IgD-negative memory B cell (primary cell): ENCODE data around the gene HOXD10. TPM values are rescaled to one million over a fixed set of nuclear protein-coding genes. Genes with fewer than 3 reads are reported as not detected.

Experiments used
- H3K27ac Mint-ChIP-seq, 3 donors: one replicate each; pipeline ENCODE4 v1.8.0; 2020 to 2022; ENCODE audit warnings: mild to moderate bottlenecking in 3 of 3, mixed read lengths in 3 of 3, moderate library complexity in 1 of 3
- H3K27me3 Mint-ChIP-seq: one replicate; pipeline ENCODE4 v1.8.0; 2021; ENCODE audit warnings: mixed read lengths
- H3K36me3 Mint-ChIP-seq: one replicate; pipeline ENCODE4 v1.8.0; 2020; ENCODE audit warnings: mild to moderate bottlenecking, mixed read lengths
- H3K4me1 Mint-ChIP-seq, 3 donors: one replicate each; pipeline ENCODE4 v1.8.0; 2020 to 2022; ENCODE audit warnings: mixed read lengths in 3 of 3, mild to moderate bottlenecking in 1 of 3
- H3K4me3 Mint-ChIP-seq, 4 donors: one replicate each; pipeline ENCODE4 v1.8.0; 2020 to 2022; ENCODE audit warnings: mild to moderate bottlenecking in 4 of 4, mixed read lengths in 4 of 4, moderate library complexity in 3 of 4
- H3K9me3 Mint-ChIP-seq, 3 donors: one replicate each; pipeline ENCODE4 v1.8.0; 2020 to 2021; ENCODE audit warnings: mixed read lengths in 3 of 3, mild to moderate bottlenecking in 1 of 3
- polyA plus RNA-seq: library from polyadenylated mRNA; unstranded; fragments of 300-500 nt; fragmentation: Illumina TruSeq; gene quantifications from one replicate; pipeline ENCODE4 v1.2.3, GENCODE V29; 2021

The HOXD10 gene
- polyA plus RNA-seq, 1 donor from 2014 or later = not detected

- Mint-ChIP-seq H3K4me3 (no peak overlapping the region), H3K27ac (no peak overlapping the region), H3K9me3 (peaks cover 0 to 7% (median 0%) of the 10 kb centered on the region in 3 donors), H3K36me3 (peaks cover 6% of the 10 kb centered on the region), H3K4me1 (peaks cover 0 to 7% (median 6%) of the 10 kb centered on the region in 3 donors), H3K27me3 (peaks cover 58% of the 10 kb centered on the region)
Measured at GRCh38 chr2:176145085-176145969, 28.7 kb downstream of the HOXD10 start.

DNA sequence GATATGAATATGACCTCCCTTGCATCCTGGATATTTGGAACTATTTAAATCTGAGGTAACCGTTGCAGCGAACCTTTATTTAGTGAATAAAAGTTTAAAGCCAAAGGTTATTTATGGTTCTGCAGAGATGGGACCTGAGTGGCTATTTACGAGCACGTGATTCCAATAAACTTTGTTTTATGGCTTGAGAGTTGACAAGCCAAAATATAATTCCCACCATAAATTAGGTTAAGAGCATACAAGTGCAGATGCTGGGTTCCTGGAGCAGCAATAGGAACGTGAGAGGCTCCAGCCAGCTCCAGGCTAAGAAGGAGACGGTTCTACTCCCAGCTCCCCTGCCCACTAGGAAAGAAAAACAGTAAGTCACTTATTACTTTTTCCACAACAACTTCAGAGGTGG is 29.5 kb downstream of the HOXD10 start:
- H3K27me3 Mint-ChIP-seq = peaks cover 63% of the 10 kb centered on the region
- H3K4me3 Mint-ChIP-seq = no peak overlapping the region
- H3K9me3 Mint-ChIP-seq = peaks cover 0 to 7% (median 0%) of the 10 kb centered on the region in 3 donors
- peak overlapping the region in 1 of 3 donors; percentile 76 for H3K27ac Mint-ChIP-seq
- peaks cover 5% of the 10 kb centered on the region for H3K36me3 Mint-ChIP-seq
- peaks cover 0 to 4% (median 4%) of the 10 kb centered on the region in 3 donors for H3K4me1 Mint-ChIP-seq

GRCh38 chr2:176146645-176147044 is 30.1 kb downstream of the HOXD10 start:
- peaks cover 0 to 5% (median 0%) of the 10 kb centered on the region in 3 donors for H3K9me3 Mint-ChIP-seq
- H3K27ac Mint-ChIP-seq = peak overlapping the region in 2 of 3 donors; percentile 16 to 76
- H3K4me1 Mint-ChIP-seq = peaks cover 0 to 2% (median 0%) of the 10 kb centered on the region in 3 donors
- peaks cover 64% of the 10 kb centered on the region for H3K27me3 Mint-ChIP-seq
- peaks cover 3% of the 10 kb centered on the region for H3K36me3 Mint-ChIP-seq
- no peak overlapping the region for H3K4me3 Mint-ChIP-seq

DNA sequence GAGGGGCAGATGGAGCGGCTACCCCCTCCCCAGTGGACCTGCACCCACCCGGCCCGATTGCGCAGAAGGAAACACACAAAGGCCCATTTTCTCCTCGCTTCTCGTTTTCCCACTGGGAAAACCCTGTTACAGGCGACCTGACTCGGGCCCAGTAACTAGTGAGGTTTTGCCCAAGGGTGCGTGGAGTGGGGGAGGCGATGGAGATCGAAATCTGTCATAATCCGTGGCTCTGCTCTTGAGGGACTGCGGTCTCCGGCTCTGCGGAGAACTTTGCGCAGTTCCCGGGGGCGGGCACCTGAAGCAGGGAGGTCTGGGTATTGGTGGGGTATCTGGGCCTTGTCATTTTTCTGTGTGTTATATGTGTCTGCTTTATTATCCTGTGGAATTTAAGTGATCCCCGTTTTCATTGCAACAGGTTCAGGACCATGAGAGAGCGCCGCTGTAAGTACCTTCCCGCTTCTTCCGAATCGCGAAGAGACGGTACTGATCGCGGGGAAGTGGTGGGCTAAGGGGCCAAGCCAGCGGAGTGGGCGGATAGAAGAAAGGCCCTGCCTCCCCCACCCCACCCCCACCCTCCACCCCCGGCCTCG is 30.7 kb downstream of the HOXD10 start:
- peaks cover 0 to 2% (median 0%) of the 10 kb centered on the region in 3 donors for H3K4me1 Mint-ChIP-seq
- H3K4me3 Mint-ChIP-seq = no peak overlapping the region
- peak overlapping the region in 1 of 3 donors; percentile 16 for H3K27ac Mint-ChIP-seq
- peaks cover 3% of the 10 kb centered on the region for H3K36me3 Mint-ChIP-seq
- H3K27me3 Mint-ChIP-seq = peaks cover 65% of the 10 kb centered on the region
- peaks cover 0 to 3% (median 0%) of the 10 kb centered on the region in 3 donors for H3K9me3 Mint-ChIP-seq

GRCh38 chr2:176147800-176148496 is 31.4 kb downstream of the HOXD10 start:
- peaks cover 70% of the 10 kb centered on the region for H3K27me3 Mint-ChIP-seq
- H3K4me1 Mint-ChIP-seq = peaks cover 0 to 2% (median 0%) of the 10 kb centered on the region in 3 donors
- peaks cover 3% of the 10 kb centered on the region for H3K36me3 Mint-ChIP-seq
- H3K9me3 Mint-ChIP-seq = peaks cover 0 to 3% (median 0%) of the 10 kb centered on the region in 3 donors
- H3K27ac Mint-ChIP-seq = no peak overlapping the region
- no peak overlapping the region for H3K4me3 Mint-ChIP-seq

GRCh38 chr2:176148751-176149421 is 32.3 kb downstream of the HOXD10 start:
- Mint-ChIP-seq H3K36me3 (peaks cover 3% of the 10 kb centered on the region), H3K27me3 (peaks cover 66% of the 10 kb centered on the region)

DNA sequence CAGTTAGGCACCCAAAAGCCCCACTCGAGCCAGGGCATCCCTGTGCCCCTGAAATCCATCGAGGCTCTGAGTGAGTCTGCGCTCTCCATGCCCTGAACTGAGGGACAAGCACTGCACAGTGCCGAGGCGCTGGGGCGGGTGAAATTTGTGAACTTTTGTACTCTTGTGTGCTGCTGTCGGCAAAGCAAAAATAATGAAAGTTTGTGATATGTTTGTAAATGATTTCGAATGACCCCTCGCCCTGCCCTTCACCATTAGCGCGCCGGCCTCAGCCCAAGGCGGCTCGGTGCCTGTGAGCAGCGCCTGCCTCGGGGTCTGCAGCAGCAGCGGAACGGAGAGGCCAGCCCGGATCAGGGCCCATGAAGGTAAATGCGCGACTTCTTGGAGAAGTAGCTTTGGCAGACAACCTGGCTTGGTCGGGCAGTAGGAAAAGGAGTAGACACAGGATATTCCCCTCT is 32.9 kb downstream of the HOXD10 start:
- Mint-ChIP-seq H3K4me1 (peaks cover 0 to 2% (median 0%) of the 10 kb centered on the region in 3 donors), H3K9me3 (no peaks in the 10 kb centered on the region), H3K27ac (no peak overlapping the region), H3K36me3 (no peaks in the 10 kb centered on the region), H3K4me3 (peak overlapping the region in 1 of 4 donors; percentile 35), H3K27me3 (peaks cover 65% of the 10 kb centered on the region)

More at GRCh38 chr2:176148751-176149421, 32.3 kb downstream of the HOXD10 start:
- Mint-ChIP-seq H3K27ac (no peak overlapping the region), H3K4me1 (peaks cover 0 to 2% (median 0%) of the 10 kb centered on the region in 3 donors), H3K4me3 (peak overlapping the region in 1 of 4 donors; percentile 51), H3K9me3 (peaks cover 0 to 3% (median 0%) of the 10 kb centered on the region in 3 donors)

- peaks cover 0 to 2% (median 0%) of the 10 kb centered on the region in 3 donors for H3K4me1 Mint-ChIP-seq
- H3K27ac Mint-ChIP-seq = peak overlapping the region; percentile 34 to 89 (median 48)
- H3K27me3 Mint-ChIP-seq = peaks cover 60% of the 10 kb centered on the region
- H3K36me3 Mint-ChIP-seq = no peaks in the 10 kb centered on the region
- peak overlapping the region in 1 of 4 donors; percentile 35 for H3K4me3 Mint-ChIP-seq
- H3K9me3 Mint-ChIP-seq = no peaks in the 10 kb centered on the region
Measured at GRCh38 chr2:176149939-176150583, 33.5 kb downstream of the HOXD10 start.

DNA sequence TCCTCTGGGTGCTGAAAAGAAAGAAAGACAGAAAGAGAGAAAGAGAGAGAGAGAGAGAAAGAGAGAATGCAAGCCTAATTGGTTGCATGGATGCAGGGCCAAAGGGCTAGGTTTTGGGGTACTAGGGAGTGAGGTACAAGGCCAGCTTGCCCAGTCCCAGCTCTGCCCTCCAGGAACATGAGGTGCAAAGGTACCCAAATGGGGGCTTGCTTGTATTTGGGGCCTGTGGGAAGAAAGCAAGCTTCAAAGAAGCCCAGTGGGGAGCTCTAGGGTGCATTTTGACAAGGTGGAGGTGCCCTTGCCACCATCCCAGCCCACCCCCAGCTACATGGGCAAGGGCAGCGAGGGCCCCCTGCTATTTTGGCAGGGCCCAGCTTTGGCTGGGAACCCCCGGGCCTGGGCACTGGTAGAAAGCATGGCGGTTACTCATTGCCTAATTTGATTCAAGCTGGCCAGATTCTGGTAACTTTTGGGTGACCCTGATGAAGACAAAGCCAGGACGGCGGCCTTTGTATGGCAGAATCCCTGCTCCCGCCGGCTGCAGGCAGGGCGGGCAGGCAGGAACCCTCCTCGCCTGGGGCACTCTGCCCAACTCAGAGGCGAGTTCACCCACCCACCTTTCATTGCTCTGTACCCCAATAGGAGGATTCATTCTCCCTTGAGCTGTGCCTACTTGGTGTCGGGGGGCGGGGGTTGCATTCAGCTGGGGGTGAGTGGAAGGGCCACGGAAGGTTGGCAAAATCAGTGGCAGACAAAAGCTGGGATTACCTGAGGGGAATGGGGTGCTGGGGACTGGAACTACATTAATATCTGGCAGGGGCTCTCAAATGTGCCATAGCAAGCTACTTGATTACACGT is 34.2 kb downstream of the HOXD10 start:
- no peaks in the 10 kb centered on the region for H3K36me3 Mint-ChIP-seq
- H3K9me3 Mint-ChIP-seq = no peaks in the 10 kb centered on the region
- peak overlapping the region in 1 of 4 donors; percentile 49 for H3K4me3 Mint-ChIP-seq
- H3K4me1 Mint-ChIP-seq = no peaks in the 10 kb centered on the region
- peaks cover 62% of the 10 kb centered on the region for H3K27me3 Mint-ChIP-seq
- H3K27ac Mint-ChIP-seq = peak overlapping the region in 2 of 3 donors; percentile 60 to 89

DNA sequence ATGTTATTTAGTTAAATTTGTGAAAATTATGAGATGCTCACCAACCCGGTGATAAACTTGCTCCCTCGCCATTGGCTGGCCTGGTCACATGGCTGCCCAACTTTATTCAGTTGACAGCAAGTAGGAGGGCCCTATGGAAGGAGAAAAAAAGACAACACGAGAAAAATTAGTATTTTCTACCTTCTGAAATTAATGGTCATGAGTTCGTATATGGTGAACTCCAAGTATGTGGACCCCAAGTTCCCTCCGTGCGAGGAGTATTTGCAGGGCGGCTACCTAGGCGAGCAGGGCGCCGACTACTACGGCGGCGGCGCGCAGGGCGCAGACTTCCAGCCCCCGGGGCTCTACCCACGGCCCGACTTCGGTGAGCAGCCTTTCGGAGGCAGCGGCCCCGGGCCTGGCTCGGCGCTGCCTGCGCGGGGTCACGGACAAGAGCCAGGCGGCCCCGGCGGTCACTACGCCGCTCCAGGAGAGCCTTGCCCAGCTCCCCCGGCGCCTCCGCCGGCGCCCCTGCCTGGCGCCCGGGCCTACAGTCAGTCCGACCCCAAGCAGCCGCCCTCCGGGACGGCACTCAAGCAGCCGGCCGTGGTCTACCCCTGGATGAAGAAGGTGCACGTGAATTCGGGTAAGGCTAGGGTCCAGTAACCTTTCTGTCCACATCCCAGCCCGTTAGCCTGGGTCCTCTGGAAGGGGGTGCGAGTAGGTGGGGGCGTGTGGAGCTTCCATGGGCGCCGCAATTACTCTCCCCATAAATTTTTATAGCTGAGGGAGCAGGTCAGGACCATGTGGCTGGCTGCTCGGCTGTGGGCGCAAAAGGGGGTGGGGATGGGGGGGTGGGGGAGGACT is 35.1 kb downstream of the HOXD10 start, which contains the start of gene HOXD4:
Gene HOXD4 (plus strand): TSS at position 109 of the 846 bp plus-strand sequence. CDS start 84 bp downstream, at position 193.
- peak within 1 kb of the TSS in 2 of 3 donors; percentile 60 to 89 for H3K27ac Mint-ChIP-seq
- no peaks in the 10 kb centered on the region for H3K36me3 Mint-ChIP-seq
- H3K27me3 Mint-ChIP-seq = peaks cover 63% of the 10 kb centered on the region
- no peaks in the 10 kb centered on the region for H3K4me1 Mint-ChIP-seq
- no peaks in the 10 kb centered on the region for H3K9me3 Mint-ChIP-seq
- H3K4me3 Mint-ChIP-seq = peak within 1 kb of the TSS in 1 of 4 donors; percentile 49

- Mint-ChIP-seq H3K4me1 (no peaks in the 10 kb centered on the region), H3K36me3 (no peaks in the 10 kb centered on the region), H3K27me3 (peaks cover 57% of the 10 kb centered on the region), H3K9me3 (peaks cover 0 to 2% (median 0%) of the 10 kb centered on the region in 3 donors), H3K4me3 (no peak overlapping the region), H3K27ac (no peak overlapping the region)
Measured at GRCh38 chr2:176152350-176153181, 36.0 kb downstream of the HOXD10 start.
